ENCODE results near the gene RAMP1.

Gene RAMP1

GRCh38 chr2:237912271-237913192 lies 53.1 kb downstream of the RAMP1 start:
- no peak for TF ChIP-seq CTCF (IDR thresholded peaks at IDR 0.05; ENCODE audit: poor library complexity, severe bottlenecking)

GRCh38 chr2:237913193-237913917 lies 53.9 kb downstream of the RAMP1 start:
- Histone ChIP-seq H3K36me3 (ENCODE audit: low read depth) (no peaks in the 10 kb centered on the region), H3K27me3 (ENCODE audit: insufficient read depth, poor library complexity, severe bottlenecking) (no peaks in the 10 kb centered on the region), H3K4me1 (ENCODE audit: insufficient read depth, poor library complexity, severe bottlenecking) (no peaks in the 10 kb centered on the region), H3K27ac (ENCODE audit: poor library complexity, severe bottlenecking) (no peak overlapping the region), H3K9me3 (ENCODE audit: severe bottlenecking) (no peaks in the 10 kb centered on the region), H3K4me3 (ENCODE audit: severe bottlenecking) (no peak overlapping the region)
- DNase-seq (ENCODE audit: low spot score): no peak
- ATAC-seq (ENCODE audit: low read depth): no peak
- TF ChIP-seq CTCF (IDR thresholded peaks at IDR 0.05; ENCODE audit: poor library complexity, severe bottlenecking): no peak

More at GRCh38 chr2:237912271-237913192, 53.1 kb downstream of the RAMP1 start:
- no peaks in the 10 kb centered on the region for H3K27me3 ChIP-seq (ENCODE audit: insufficient read depth, poor library complexity, severe bottlenecking)
- peak; percentile 55 for DNase-seq (ENCODE audit: low spot score)
- H3K9me3 ChIP-seq (ENCODE audit: severe bottlenecking): no peaks in the 10 kb centered on the region
- ATAC-seq (ENCODE audit: low read depth): no peak
- H3K4me1 ChIP-seq (ENCODE audit: insufficient read depth, poor library complexity, severe bottlenecking): no peaks in the 10 kb centered on the region
- H3K36me3 ChIP-seq (ENCODE audit: low read depth): no peaks in the 10 kb centered on the region
- H3K4me3 ChIP-seq (ENCODE audit: severe bottlenecking): no peak overlapping the region
- no peak overlapping the region for H3K27ac ChIP-seq (ENCODE audit: poor library complexity, severe bottlenecking)

GRCh38 chr2:237915576-237915975 lies 56.2 kb downstream of the RAMP1 start:
- no peaks in the 10 kb centered on the region for H3K9me3 ChIP-seq (ENCODE audit: severe bottlenecking)
- H3K36me3 ChIP-seq (ENCODE audit: low read depth): no peaks in the 10 kb centered on the region
- DNase-seq (ENCODE audit: low spot score) (no peak), ATAC-seq (ENCODE audit: low read depth) (no peak)
- no peaks in the 10 kb centered on the region for H3K4me1 ChIP-seq (ENCODE audit: insufficient read depth, poor library complexity, severe bottlenecking)
- H3K4me3 ChIP-seq (ENCODE audit: severe bottlenecking): no peak overlapping the region
- H3K27ac ChIP-seq (ENCODE audit: poor library complexity, severe bottlenecking): no peak overlapping the region
- TF ChIP-seq CTCF (IDR thresholded peaks at IDR 0.05; ENCODE audit: poor library complexity, severe bottlenecking): no peak
- H3K27me3 ChIP-seq (ENCODE audit: insufficient read depth, poor library complexity, severe bottlenecking): no peaks in the 10 kb centered on the region

- DNase-seq (ENCODE audit: low spot score): no peak
- Histone ChIP-seq H3K4me3 (ENCODE audit: severe bottlenecking) (no peak overlapping the region), H3K36me3 (ENCODE audit: low read depth) (no peaks in the 10 kb centered on the region), H3K27me3 (ENCODE audit: insufficient read depth, poor library complexity, severe bottlenecking) (no peaks in the 10 kb centered on the region), H3K27ac (ENCODE audit: poor library complexity, severe bottlenecking) (no peak overlapping the region), H3K4me1 (ENCODE audit: insufficient read depth, poor library complexity, severe bottlenecking) (no peaks in the 10 kb centered on the region), H3K9me3 (ENCODE audit: severe bottlenecking) (no peaks in the 10 kb centered on the region)
- ATAC-seq (ENCODE audit: low read depth): no peak
- TF ChIP-seq CTCF (IDR thresholded peaks at IDR 0.05; ENCODE audit: poor library complexity, severe bottlenecking): no peak
These were observed 56.9 kb downstream of the RAMP1 start for GRCh38 chr2:237916296-237916695.
